HG02973 (cell line): ENCODE data around the gene NOD1.
A peak's percentile ranks its signal among the peaks of the same experiment; 100 is the strongest.

ENCODE experiments used
- ATAC-seq: cut with Tn5 transposase; IDR thresholded peaks from one replicate; pipeline ENCODE4 v1.9.1; 2021; ENCODE audit warnings: moderate library complexity; ENCODE audit not compliant: unreplicated experiment

The NOD1 gene

DNA sequence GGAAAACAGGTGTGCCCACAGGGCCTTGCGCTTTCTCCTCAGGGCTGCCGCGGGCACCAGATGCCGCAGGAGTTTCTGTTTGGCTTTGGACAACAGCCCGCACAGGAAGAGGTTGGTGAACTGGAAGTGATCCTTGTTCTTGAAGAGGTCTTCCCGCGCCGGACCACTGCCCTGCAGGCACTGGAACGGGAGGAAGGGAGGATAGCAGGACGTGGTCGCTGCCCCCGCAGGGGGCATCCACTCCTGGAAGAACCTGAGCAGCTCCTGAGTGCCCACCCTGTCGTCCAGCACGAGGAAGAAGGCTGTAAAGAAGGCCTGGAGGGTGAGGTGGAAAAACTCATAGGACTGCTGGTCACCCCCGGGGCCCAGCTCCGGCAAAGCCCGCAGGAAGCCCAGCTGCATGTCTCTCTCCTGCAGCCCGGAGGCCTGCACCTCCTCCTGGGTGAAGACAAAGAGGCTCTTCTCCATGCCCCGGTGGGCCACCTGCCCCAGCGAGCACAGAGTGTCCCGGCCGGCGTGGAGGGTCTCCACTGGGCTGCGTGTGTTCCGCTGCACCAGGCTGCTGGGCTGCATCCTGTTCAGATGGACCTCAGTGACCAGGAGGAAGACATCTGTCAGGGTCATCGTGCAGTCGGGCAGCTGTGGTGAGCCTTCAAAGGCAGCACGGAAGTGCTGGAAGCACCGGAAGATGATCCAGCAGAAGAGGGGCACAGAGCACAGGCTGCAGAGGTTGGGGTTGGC lies 26.9 kb downstream of the NOD1 start:
- no peak for ATAC-seq

DNA sequence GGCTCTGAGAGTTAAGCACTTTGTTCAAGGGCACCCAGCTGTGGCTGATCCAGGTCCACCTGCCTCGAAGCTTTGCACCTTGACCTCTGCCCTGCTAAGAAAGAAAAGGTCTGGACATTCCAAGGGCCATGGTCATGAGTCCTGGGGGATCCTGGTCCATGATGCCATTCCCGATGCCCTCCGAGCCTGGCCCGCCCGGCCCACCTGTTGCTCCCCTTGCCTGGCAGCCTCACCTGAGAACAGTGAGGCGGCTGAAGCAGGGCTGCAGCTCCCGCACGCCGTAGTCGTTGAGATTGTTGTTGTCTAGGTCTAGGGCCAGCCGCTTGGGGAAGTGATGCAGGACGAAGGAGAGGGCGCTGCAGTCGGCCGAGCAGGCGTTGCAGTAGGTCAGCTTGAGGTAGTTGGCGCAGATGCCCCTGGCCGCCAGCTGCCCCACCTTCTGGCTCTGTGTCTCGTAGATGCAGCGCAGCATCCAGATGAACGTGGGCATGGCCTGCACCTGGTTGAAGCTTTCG lies 27.5 kb downstream of the NOD1 start:
- ATAC-seq: no peak

GRCh38 chr7:30450240-30450982 lies 28.2 kb downstream of the NOD1 start:
- no peak for ATAC-seq

GRCh38 chr7:30448461-30449189 lies 30.0 kb downstream of the NOD1 start:
- no peak for ATAC-seq

GRCh38 chr7:30447466-30447865 lies 31.1 kb downstream of the NOD1 start:
- ATAC-seq: no peak

DNA sequence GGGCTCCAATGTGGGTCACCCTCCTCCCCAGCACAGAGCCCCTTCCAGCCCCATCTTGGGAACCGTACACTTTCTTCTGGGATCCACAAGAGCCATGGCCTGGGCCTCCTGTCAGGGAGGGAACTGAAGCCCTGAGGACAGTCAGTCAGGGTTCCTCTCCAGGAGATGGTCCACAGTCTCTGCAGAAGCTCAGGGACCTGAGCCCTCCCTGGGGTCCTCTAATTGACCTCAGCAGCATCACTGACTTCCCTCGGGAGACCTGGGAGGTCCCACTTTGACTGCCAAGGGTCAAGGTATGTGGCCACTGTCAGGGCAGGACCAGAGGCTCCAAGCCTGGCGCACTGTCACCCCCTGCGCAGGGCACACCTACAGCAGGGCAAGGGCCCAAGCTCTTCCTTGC lies 32.3 kb downstream of the NOD1 start:
- no peak for ATAC-seq

GRCh38 chr7:30445770-30446169 lies 32.8 kb downstream of the NOD1 start:
- ATAC-seq: peak; percentile 97

DNA sequence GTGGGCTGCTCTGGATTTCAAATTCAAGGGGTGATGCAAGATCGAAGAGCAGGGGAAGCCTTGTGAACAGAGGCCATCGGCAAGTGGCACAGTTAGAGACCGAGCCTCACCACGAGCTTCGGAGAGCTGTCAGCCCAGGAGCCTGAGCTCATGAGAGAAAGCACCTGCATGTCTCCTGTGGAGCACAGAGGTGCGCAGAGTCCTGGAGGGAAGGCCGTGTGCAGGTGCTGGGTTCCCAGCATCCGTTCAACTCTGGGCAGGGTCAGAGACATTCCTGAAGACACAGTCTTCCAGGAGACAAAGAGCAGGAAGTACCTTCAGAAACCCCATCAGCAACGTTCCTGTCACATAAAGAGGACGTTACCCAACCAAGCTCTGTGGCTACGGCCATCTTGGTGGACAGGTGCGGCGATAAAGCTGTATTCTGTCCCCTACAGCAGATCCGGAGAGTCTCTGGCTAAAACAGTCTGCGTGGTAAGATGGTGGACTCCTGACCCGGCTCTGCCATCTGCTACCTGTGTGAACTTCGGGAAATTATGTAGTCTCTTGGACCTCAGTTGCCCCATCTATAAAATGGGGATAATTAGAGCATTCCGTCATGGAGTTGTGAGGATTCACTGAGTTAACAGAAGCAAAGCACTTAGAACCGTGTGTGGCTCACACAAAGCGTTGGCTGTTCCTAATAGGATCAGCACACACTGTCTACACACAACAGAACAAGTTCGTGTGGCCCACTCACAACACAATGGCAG lies 40.6 kb downstream of the NOD1 start:
- ATAC-seq: no peak

DNA sequence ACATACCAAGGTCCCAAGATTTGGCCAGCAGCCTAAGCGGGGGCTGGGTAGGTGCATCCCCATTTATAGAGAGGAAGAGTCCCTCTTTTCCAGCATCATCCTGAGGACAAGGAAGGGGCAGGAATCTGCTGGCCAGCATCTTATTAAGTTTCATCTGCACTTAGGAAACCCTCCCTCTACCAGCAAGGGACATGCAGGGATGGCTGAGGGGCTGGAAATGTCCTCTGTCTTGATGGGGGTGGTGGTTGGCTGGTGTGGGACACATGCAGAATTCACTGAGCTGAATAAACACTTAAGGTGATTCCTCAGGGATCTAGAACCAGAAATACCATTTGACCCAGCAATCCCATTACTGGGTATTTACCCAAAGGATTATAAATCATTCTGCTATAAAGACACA lies 42.1 kb downstream of the NOD1 start:
- ATAC-seq: no peak

DNA sequence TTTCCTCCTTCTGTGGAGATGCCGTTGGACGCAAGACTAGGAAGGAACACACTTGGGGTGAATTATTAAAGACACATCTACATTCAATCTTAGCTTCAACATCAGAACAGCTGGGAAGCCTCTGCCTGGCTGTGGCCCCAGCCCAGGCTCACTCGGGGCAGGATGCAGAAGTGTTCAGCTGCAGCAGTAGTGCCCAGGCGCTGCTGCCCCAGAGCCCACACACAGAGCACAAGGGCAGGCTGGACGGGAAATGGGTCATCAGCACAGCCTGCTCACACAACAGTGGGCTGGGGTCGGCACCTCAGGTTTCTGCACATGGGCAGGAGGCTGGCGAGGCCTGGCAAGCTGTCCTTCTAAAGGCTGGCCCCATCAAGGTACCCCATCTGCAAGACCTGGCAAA lies 42.5 kb downstream of the NOD1 start:
- no peak for ATAC-seq

DNA sequence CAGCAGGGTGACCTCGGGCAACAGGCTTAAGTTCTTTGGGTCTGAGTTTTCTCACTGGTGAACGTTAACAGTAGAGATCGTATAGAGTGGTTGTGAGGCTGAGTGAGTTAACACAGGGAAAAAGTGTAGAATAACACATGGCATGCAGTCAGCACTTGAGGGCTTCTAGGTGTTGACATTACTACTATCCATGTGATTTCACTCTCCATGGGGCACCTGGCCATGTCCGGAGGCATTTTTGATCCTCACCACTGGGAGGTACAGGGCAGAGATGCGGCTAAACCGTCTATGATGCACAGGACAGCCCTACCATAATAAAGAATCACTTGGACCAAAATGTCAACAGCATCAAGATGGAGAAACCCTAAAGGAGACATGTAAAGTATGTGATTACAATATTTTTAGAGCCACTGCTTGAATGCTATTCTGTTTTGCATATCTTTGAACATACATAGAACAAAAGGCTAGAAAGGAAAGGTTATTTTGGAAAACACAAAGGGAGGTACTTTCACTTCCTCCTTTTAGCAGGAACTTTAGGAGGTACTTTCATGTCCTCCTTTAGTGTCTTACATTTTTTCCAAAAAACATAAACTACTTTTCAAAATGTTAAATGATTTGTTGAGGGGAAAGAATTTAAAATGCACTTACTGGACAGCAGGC lies 44.3 kb downstream of the NOD1 start:
- no peak for ATAC-seq

GRCh38 chr7:30433506-30433905 lies 45.1 kb downstream of the NOD1 start:
- no peak for ATAC-seq

DNA sequence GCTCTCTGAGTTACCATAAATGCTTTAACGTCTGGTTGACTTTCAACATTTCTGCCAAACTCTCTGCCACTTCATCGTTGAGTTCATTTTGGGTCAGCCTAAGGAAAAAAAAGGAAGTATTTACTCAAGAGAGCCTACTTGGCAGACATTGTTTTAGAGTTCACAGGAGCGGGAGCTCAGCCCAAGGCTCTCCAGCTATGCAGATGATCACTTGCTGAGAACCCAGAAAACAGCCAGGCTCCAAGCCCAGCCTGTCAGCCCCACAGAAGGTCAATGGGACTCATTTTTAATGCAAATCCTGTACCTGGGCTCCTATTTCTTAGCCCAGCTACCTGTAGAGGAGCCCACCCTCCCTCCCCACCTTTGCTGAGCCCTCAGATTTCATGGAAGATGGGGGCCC lies 45.5 kb downstream of the NOD1 start:
- ATAC-seq: no peak

GRCh38 chr7:30430777-30431176 lies 47.8 kb downstream of the NOD1 start:
- no peak for ATAC-seq

DNA sequence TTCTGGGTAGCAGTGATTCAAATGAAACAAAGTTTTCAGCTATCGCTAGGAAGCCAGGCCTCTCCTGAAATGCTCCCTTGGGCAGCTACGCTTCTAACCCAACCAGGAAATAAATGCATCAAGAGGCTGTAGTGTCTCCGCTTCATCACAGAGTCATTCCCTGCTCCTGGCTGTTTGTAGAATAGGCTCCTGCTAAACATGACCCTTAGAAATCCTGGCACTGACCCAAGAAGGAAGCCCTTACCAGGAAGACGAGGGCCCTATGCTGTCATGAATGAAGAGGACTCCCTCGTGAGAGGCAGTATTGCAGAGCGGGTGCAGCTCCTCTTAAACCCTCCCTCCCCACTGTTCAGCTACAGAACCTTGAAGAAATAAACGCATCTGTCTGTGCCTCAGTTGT lies 48.3 kb downstream of the NOD1 start:
- ATAC-seq: no peak

DNA sequence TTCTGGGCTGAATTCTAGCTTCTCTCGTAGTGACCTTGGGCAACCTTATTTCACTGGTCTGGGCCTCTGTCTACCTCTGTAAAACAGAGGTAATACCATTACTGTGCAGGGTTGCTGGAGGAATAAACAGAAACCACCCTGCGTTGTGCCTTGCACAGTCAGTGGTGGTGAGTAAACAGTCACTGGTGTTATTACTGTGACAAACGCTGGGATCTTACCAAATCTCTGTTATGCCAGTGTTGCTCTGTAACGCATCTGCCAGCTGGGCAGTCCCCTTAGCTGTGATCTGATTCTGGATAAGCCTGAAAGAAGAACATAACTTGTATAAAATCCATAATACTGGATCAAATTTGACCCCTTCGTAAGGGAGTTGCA lies 49.4 kb downstream of the NOD1 start:
- ATAC-seq: no peak

DNA sequence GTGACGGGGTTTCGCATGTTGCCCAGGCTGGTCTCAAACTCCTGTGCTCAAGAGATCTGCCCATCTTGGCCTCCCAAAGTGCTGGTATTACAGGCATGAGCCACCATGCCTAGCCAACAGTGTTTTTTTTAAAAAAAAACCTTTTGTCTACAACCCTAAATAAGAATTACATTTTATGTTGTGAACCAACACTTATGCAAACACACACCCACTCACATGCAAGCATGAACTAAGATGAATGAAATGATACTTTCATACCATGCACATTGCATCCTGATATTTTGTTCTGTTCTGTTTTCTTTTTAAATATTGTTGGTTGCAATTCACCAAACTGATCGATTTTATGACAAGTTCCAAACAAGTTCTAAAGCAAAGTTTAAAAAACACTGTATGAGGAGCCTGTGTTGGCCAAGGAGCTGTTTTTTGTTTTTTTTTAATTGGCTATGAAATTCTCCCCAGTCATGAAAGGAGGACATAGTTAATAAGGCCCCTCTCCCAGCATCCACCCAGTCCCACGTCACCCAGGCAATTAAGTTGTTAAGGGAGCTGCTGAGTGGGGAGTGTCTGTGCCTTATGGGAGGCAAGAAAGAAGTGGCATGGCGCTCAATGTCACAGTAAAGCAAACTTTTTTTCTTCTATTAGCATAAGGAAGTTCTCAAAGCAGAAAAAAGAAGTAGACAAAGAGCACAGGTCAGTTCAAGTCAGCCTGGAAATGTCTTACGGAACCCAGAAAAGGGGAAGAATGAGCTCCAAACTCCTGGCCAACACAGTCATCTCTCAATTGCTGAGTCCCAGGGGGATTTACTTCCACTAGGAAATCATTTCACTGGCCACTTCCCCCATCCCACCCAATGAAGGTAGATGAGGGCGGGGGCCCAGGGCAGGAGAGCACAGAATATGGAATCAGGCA lies 50.1 kb downstream of the NOD1 start:
- ATAC-seq: no peak

GRCh38 chr7:30427296-30428070 lies 51.1 kb downstream of the NOD1 start:
- no peak for ATAC-seq

DNA sequence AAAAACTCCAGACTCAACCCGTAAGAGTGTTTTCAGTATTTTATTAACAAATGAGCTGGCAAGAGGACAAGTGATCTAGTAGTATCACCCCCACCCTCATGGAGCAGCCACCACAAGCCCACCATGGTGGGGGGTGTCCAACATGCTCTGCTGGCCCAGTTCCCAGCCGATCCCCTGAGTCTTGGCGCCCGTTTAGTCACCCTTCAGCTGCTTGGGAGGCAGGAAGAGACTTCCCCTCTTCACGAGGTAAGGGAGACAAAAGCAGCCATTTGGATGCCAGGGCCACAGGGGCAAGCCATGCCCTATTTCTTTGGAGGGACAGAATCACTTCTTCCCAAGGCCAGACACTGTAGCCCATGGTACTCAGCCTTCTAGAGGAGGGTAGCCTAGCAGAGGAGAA lies 54.1 kb downstream of the NOD1 start:
- no peak for ATAC-seq
